Activated CD8-positive, alpha-beta T cell treated with anti-CD3 and anti-CD28 coated beads for 36 hours (primary cell): Measurements from ENCODE around the gene ST6GALNAC5. TPM values are rescaled to one million over a fixed set of nuclear protein-coding genes. Genes with fewer than 3 reads are reported as not detected.

Experiments used
- ATAC-seq: fragments of 200-7000 bp; cut with Tn5 transposase; one replicate; pipeline ENCODE4 v1.10.0; 2021; ENCODE audit warnings: mild to moderate bottlenecking, moderate library complexity
- CTCF ChIA-PET: fragments of 350-600 bp; sonication (Branson Sonifier 250); formaldehyde crosslinking; loops from one replicate; lab custom pipeline; 2021; ENCODE audit warnings: antibody characterized with exemption; lab: Charles Lee
- POLR2A ChIA-PET: fragments of 350-600 bp; sonication (Branson Sonifier 250); formaldehyde crosslinking; loops from one replicate; lab custom pipeline; 2021; ENCODE audit warnings: antibody characterized with exemption; lab: Charles Lee
- DNase-seq: peaks from one replicate; pipeline ENCODE4 v3.0.0-alpha.2; 2020
- H3K27ac Mint-ChIP-seq: one replicate; pipeline ENCODE4 v1.8.0; 2021; ENCODE audit warnings: mild to moderate bottlenecking, mixed read lengths
- H3K27me3 Mint-ChIP-seq: one replicate; pipeline ENCODE4 v1.8.0; 2021; ENCODE audit warnings: mixed read lengths
- H3K36me3 Mint-ChIP-seq: one replicate; pipeline ENCODE4 v1.8.0; 2021; ENCODE audit warnings: low read depth, mixed read lengths
- H3K4me1 Mint-ChIP-seq: one replicate; pipeline ENCODE4 v1.8.0; 2021; ENCODE audit warnings: low read depth, mixed read lengths
- H3K4me3 Mint-ChIP-seq: one replicate; pipeline ENCODE4 v1.8.0; 2021; ENCODE audit warnings: mild to moderate bottlenecking, moderate library complexity, mixed read lengths
- H3K9me3 Mint-ChIP-seq: one replicate; pipeline ENCODE4 v1.8.0; 2021; ENCODE audit warnings: mixed read lengths
- intact Hi-C: fragments of 100-400 bp; cut with micrococcal nuclease; formaldehyde crosslinking; loops from one replicate; pipeline ENCODE4 v1.10.0; 2022
- total RNA-seq, 2 experiments: library from RNA; stranded (reverse); gene quantifications; one replicate each; pipeline ENCODE4 v1.2.3, GENCODE V29; 2021
- TF ChIP-seq, protein P1 (sequence below): fragments of 200-600 bp; IDR thresholded peaks from one replicate; pipeline ENCODE4 v1.8.0; 2022; ENCODE audit warnings: antibody characterized with exemption, mild to moderate bottlenecking

The ST6GALNAC5 gene
- total RNA-seq, 2 experiments from 2014 or later = not detected

GRCh38 chr1:76950306-76950705 lies 83.0 kb downstream of the ST6GALNAC5 start:
- Mint-ChIP-seq H3K27ac (no peak overlapping the region), H3K9me3 (no peaks in the 10 kb centered on the region), H3K4me1 (no peaks in the 10 kb centered on the region), H3K36me3 (no peaks in the 10 kb centered on the region), H3K4me3 (no peak overlapping the region), H3K27me3 (no peaks in the 10 kb centered on the region)
- ChIA-PET POLR2A (no interaction called here), CTCF (no interaction called here)
- intact Hi-C loops = no loop called here
- TF ChIP-seq, protein P1, sequence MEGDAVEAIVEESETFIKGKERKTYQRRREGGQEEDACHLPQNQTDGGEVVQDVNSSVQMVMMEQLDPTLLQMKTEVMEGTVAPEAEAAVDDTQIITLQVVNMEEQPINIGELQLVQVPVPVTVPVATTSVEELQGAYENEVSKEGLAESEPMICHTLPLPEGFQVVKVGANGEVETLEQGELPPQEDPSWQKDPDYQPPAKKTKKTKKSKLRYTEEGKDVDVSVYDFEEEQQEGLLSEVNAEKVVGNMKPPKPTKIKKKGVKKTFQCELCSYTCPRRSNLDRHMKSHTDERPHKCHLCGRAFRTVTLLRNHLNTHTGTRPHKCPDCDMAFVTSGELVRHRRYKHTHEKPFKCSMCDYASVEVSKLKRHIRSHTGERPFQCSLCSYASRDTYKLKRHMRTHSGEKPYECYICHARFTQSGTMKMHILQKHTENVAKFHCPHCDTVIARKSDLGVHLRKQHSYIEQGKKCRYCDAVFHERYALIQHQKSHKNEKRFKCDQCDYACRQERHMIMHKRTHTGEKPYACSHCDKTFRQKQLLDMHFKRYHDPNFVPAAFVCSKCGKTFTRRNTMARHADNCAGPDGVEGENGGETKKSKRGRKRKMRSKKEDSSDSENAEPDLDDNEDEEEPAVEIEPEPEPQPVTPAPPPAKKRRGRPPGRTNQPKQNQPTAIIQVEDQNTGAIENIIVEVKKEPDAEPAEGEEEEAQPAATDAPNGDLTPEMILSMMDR = no peak
- DNase-seq (no peak), ATAC-seq (no peak)

DNA sequence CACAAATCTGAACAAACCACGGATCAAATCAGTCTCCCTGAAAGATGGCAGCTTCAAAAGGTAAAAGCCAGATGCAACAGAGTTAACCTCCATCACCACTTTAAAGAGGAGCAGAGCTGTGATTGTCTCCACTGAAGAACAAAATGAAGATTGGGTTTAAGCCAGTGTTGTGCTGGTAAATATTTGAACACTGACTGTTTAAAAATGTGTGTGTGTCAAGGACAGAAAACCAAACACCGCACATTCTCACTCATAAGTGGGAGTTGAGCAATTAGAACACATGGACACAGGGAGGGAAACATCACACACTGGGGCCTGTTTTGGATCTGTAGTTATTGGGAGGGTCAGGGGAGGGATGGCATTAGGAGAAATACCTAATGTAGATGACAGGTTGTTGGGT lies 83.9 kb downstream of the ST6GALNAC5 start:
- TF ChIP-seq, protein P1 = no peak
- ATAC-seq (no peak), DNase-seq (no peak)
- H3K27ac Mint-ChIP-seq = no peak overlapping the region
- no peaks in the 10 kb centered on the region for H3K4me1 Mint-ChIP-seq
- H3K36me3 Mint-ChIP-seq = no peaks in the 10 kb centered on the region
- H3K9me3 Mint-ChIP-seq = no peaks in the 10 kb centered on the region
- CTCF ChIA-PET = no interaction called here
- POLR2A ChIA-PET = no interaction called here
- intact Hi-C loops = no loop called here
- H3K4me3 Mint-ChIP-seq = no peak overlapping the region
- no peaks in the 10 kb centered on the region for H3K27me3 Mint-ChIP-seq

DNA sequence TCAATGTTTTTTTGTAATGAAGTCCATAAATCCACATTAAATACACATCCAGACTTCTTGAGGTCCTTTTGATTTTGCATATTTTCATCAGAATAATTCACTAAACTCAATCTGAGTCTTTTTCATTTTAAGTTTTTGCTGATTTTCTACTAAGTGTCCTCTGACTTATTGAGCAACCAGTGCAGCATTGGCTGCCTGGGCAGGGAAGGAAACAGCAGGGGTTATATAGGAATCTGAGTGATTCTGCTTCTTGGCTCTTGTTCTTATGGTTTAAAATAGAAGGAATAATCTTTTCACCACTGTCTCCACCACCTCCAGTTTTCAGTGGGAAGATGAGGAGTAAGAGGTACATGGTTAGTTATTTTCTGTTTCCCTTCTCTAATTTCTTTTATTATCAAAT lies 88.4 kb downstream of the ST6GALNAC5 start:
- H3K36me3 Mint-ChIP-seq = no peaks in the 10 kb centered on the region
- H3K27ac Mint-ChIP-seq = no peak overlapping the region
- H3K27me3 Mint-ChIP-seq = no peaks in the 10 kb centered on the region
- intact Hi-C loops = no loop called here
- ATAC-seq (no peak), DNase-seq (no peak)
- no peaks in the 10 kb centered on the region for H3K4me1 Mint-ChIP-seq
- POLR2A ChIA-PET = no interaction called here
- H3K9me3 Mint-ChIP-seq = no peaks in the 10 kb centered on the region
- CTCF ChIA-PET = no interaction called here
- no peak overlapping the region for H3K4me3 Mint-ChIP-seq
- TF ChIP-seq, protein P1 = no peak

GRCh38 chr1:76957961-76958360 lies 90.7 kb downstream of the ST6GALNAC5 start:
- POLR2A ChIA-PET = interaction anchor here (0.6 kb wide), 1 partner anchor 263 kb away, joined by 3 read pairs; no protein-coding TSS in a partner anchor
- H3K4me1 Mint-ChIP-seq = no peaks in the 10 kb centered on the region
- ATAC-seq = no peak
- H3K9me3 Mint-ChIP-seq = no peaks in the 10 kb centered on the region
- no peaks in the 10 kb centered on the region for H3K36me3 Mint-ChIP-seq
- H3K4me3 Mint-ChIP-seq = no peak overlapping the region
- no peaks in the 10 kb centered on the region for H3K27me3 Mint-ChIP-seq
- H3K27ac Mint-ChIP-seq = no peak overlapping the region
- CTCF ChIA-PET = no interaction called here
- intact Hi-C loops = no loop called here
- TF ChIP-seq, protein P1 = no peak
- no peak for DNase-seq

DNA sequence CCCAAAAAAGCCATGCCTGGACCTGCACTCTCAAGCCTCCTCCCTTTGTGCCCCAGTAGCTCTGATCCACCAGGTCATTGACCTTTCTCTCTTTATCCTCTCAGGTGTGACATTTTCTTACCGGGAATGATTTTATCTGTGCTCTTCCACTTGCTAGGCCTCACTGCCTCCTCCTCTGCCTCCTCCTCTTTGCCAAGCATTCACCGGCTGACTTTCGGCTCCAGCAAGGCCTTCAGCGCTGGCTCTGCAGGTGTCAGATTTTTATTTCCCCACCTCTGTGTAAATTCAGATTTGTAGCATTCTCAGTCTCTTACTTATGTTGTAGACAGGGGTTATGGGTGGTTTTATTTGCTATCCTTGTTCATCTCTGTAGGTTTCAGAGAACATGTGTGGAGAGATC lies 91.5 kb downstream of the ST6GALNAC5 start:
- no peaks in the 10 kb centered on the region for H3K4me1 Mint-ChIP-seq
- H3K36me3 Mint-ChIP-seq = no peaks in the 10 kb centered on the region
- CTCF ChIA-PET = no interaction called here
- ATAC-seq = no peak
- DNase-seq = no peak
- H3K27ac Mint-ChIP-seq = no peak overlapping the region
- POLR2A ChIA-PET = no interaction called here
- H3K4me3 Mint-ChIP-seq = no peak overlapping the region
- H3K9me3 Mint-ChIP-seq = no peaks in the 10 kb centered on the region
- TF ChIP-seq, protein P1 = no peak
- intact Hi-C loops = no loop called here
- H3K27me3 Mint-ChIP-seq = no peaks in the 10 kb centered on the region
